Stimulated activated CD4-positive, alpha-beta T cell treated with anti-CD3 and anti-CD28 coated beads, Interleukin-12 subunit alpha, Interleukin-12 subunit beta, amount 100 ng/mL, for 48 hours (primary cell): ENCODE data around the gene DSC3.

ENCODE experiments used
- DNase-seq, 3 donors: peaks; one replicate each; pipeline ENCODE4 v3.0.0-alpha.2; 2020; ENCODE audit warnings: low read depth in 2 of 3, low spot score in 1 of 3

Gene DSC3

GRCh38 chr18:31042406-31043181 is at the start of gene DSC3:
DSC3 (minus strand) TSS chr18:31042742; CDS start chr18:31042660, 82 bp downstream.
- no peak for DNase-seq

GRCh38 chr18:31091350-31091749 is 48.8 kb upstream of the DSC3 start:
- DNase-seq = no peak

- DNase-seq = no peak
Measured at GRCh38 chr18:31088532-31088931, 46.0 kb upstream of the DSC3 start.

GRCh38 chr18:31079973-31080372 is 37.4 kb upstream of the DSC3 start:
- no peak for DNase-seq

- DNase-seq = no peak
Measured at GRCh38 chr18:31077878-31078277, 35.3 kb upstream of the DSC3 start.

- DNase-seq = no peak
Measured at GRCh38 chr18:31072175-31072574, 29.6 kb upstream of the DSC3 start.

GRCh38 chr18:31070206-31070605 is 27.7 kb upstream of the DSC3 start:
- no peak for DNase-seq

GRCh38 chr18:31066266-31066665 is 23.7 kb upstream of the DSC3 start:
- DNase-seq = no peak

GRCh38 chr18:31065036-31065773 is 22.7 kb upstream of the DSC3 start:
- no peak for DNase-seq

- DNase-seq = no peak
Measured at GRCh38 chr18:31064130-31064529, 21.6 kb upstream of the DSC3 start.

GRCh38 chr18:31061945-31062344 is 19.4 kb upstream of the DSC3 start:
- no peak for DNase-seq

GRCh38 chr18:31058897-31059296 is 16.4 kb upstream of the DSC3 start:
- no peak for DNase-seq

GRCh38 chr18:31057917-31058316 is 15.4 kb upstream of the DSC3 start:
- DNase-seq = no peak

- no peak for DNase-seq
Measured at GRCh38 chr18:31057051-31057450, 14.5 kb upstream of the DSC3 start.

GRCh38 chr18:31056296-31056695 is 13.8 kb upstream of the DSC3 start:
- DNase-seq = no peak

GRCh38 chr18:31050635-31051034 is 8.1 kb upstream of the DSC3 start:
- DNase-seq = no peak

GRCh38 chr18:31049189-31049588 is 6.6 kb upstream of the DSC3 start:
- DNase-seq = no peak

- no peak for DNase-seq
Measured at GRCh38 chr18:31048216-31048615, 5.7 kb upstream of the DSC3 start.

- no peak for DNase-seq
Measured at GRCh38 chr18:31046916-31047315, 4.4 kb upstream of the DSC3 start.

GRCh38 chr18:31045599-31045998 is 3.1 kb upstream of the DSC3 start:
- DNase-seq = no peak

- no peak for DNase-seq
Measured at GRCh38 chr18:31044926-31045325, 2.4 kb upstream of the DSC3 start.

GRCh38 chr18:31043709-31044108 is 1.2 kb upstream of the DSC3 start:
- DNase-seq = no peak

- DNase-seq = no peak
Measured at GRCh38 chr18:31042084-31042405, 497 bp downstream of the DSC3 start.
